ENCODE measurements around the gene IL26. TPM values are rescaled to one million over a fixed set of nuclear protein-coding genes. Genes with fewer than 3 reads are reported as not detected.

IL26 gene
- total RNA-seq, 1 experiment from 2014 or later: not detected

- no peak for ATAC-seq
- no TSS peak for BruUV-seq (replicated peaks)
- Histone ChIP-seq H3K27ac (ENCODE audit: low read length) (no peak overlapping the region), H3K36me3 (ENCODE audit: control insufficient read depth, insufficient read depth, low read length) (no peaks in the 10 kb centered on the region), H3K9me3 (ENCODE audit: control insufficient read depth, insufficient read depth, low read depth, low read length) (no peaks in the 10 kb centered on the region), H3K4me3 (ENCODE audit: low read depth in 2 of 2, low read length in 2 of 2) (no peak overlapping the region), H3K4me1 (ENCODE audit: control insufficient read depth, insufficient read depth, low read length) (no peaks in the 10 kb centered on the region; the same call in 1 of the 2 replicates), H3K27me3 (ENCODE audit: control insufficient read depth, insufficient read depth, low read length) (no peaks in the 10 kb centered on the region)
- intact Hi-C loops (cut with micrococcal nuclease; ENCODE audit: unreplicated experiment) (no loop called here), in situ Hi-C loops (cut with HindIII; ENCODE audit: low pct_unique_long_range_greater_than_20kb, low sequenced_read_pairs) (no loop called here)
- TF ChIP-seq CTCF (IDR thresholded peaks at IDR 0.05): no peak
- no peak for TF ChIP-seq TCF7L2 (IDR thresholded peaks at IDR 0.05; ENCODE audit: low read depth, low read length)
- TF ChIP-seq SIN3A (IDR thresholded peaks at IDR 0.05; ENCODE audit: borderline replicate concordance, insufficient read depth, low read depth, low read length): no peak
- TF ChIP-seq REST (IDR thresholded peaks at IDR 0.05; ENCODE audit: insufficient read depth in 1 of 2, low read depth in 2 of 2, low read length in 1 of 2): no peak
- no peak for TF ChIP-seq POLR2AphosphoS5 (IDR thresholded peaks at IDR 0.05; ENCODE audit: low read depth, low read length)
- DNase-seq (ENCODE audit: low read depth, low spot score): no peak
- CTCF ChIA-PET: no interaction called here
- POLR2A ChIA-PET: no interaction called here
Observed at GRCh38 chr12:68207276-68207675, 18.3 kb downstream of the IL26 start.

GRCh38 chr12:68206446-68206845 lies 19.2 kb downstream of the IL26 start:
- Histone ChIP-seq H3K27ac (ENCODE audit: low read length) (no peak overlapping the region), H3K36me3 (ENCODE audit: control insufficient read depth, insufficient read depth, low read length) (no peaks in the 10 kb centered on the region), H3K9me3 (ENCODE audit: control insufficient read depth, insufficient read depth, low read depth, low read length) (no peaks in the 10 kb centered on the region), H3K4me3 (ENCODE audit: low read depth in 2 of 2, low read length in 2 of 2) (no peak overlapping the region), H3K27me3 (ENCODE audit: control insufficient read depth, insufficient read depth, low read length) (no peaks in the 10 kb centered on the region), H3K4me1 (ENCODE audit: control insufficient read depth, insufficient read depth, low read length) (no peaks in the 10 kb centered on the region; the same call in 1 of the 2 replicates)
- TF ChIP-seq POLR2AphosphoS5 (IDR thresholded peaks at IDR 0.05; ENCODE audit: low read depth, low read length) (no peak), TCF7L2 (IDR thresholded peaks at IDR 0.05; ENCODE audit: low read depth, low read length) (no peak), REST (IDR thresholded peaks at IDR 0.05; ENCODE audit: insufficient read depth in 1 of 2, low read depth in 2 of 2, low read length in 1 of 2) (no peak), CTCF (IDR thresholded peaks at IDR 0.05) (no peak), SIN3A (IDR thresholded peaks at IDR 0.05; ENCODE audit: borderline replicate concordance, insufficient read depth, low read depth, low read length) (no peak)
- BruUV-seq (replicated peaks): no TSS peak
- ATAC-seq (no peak), DNase-seq (ENCODE audit: low read depth, low spot score) (no peak)
- intact Hi-C loops (cut with micrococcal nuclease; ENCODE audit: unreplicated experiment) (no loop called here), in situ Hi-C loops (cut with HindIII; ENCODE audit: low pct_unique_long_range_greater_than_20kb, low sequenced_read_pairs) (no loop called here)
- ChIA-PET POLR2A (no interaction called here), CTCF (no interaction called here)
